ENCODE measurements around the gene PLSCR3. TPM values are rescaled to one million over a fixed set of nuclear protein-coding genes. Genes with fewer than 3 reads are reported as not detected.

Gene PLSCR3
- total and polyA plus RNA-seq, 2 experiments from 2014 or later: 30.0 to 34.3 TPM

GRCh38 chr17:7439462-7440112, 45.3 kb upstream of the PLSCR3 start, which contains the start of gene FGF11 (continued):
- TF ChIP-seq REST (IDR thresholded peaks at IDR 0.05; ENCODE audit: unreplicated experiment): no peak
- TF ChIP-seq POLR2AphosphoS5 (IDR thresholded peaks at IDR 0.05; ENCODE audit: low read depth): no peak
- TF ChIP-seq CTCF (conservative IDR thresholded peaks at IDR 0.05; ENCODE audit: low read depth in 2 of 2): no peak
- no peak for TF ChIP-seq EZH2 (IDR thresholded peaks at IDR 0.05; ENCODE audit: low read depth, unreplicated experiment)
- TF ChIP-seq NANOG (IDR thresholded peaks at IDR 0.05; ENCODE audit: borderline replicate concordance): no peak
- no peak for TF ChIP-seq ZNF331 (CRISPR knock-in tag; IDR thresholded peaks at IDR 0.05; ENCODE audit: low read depth)

DNA sequence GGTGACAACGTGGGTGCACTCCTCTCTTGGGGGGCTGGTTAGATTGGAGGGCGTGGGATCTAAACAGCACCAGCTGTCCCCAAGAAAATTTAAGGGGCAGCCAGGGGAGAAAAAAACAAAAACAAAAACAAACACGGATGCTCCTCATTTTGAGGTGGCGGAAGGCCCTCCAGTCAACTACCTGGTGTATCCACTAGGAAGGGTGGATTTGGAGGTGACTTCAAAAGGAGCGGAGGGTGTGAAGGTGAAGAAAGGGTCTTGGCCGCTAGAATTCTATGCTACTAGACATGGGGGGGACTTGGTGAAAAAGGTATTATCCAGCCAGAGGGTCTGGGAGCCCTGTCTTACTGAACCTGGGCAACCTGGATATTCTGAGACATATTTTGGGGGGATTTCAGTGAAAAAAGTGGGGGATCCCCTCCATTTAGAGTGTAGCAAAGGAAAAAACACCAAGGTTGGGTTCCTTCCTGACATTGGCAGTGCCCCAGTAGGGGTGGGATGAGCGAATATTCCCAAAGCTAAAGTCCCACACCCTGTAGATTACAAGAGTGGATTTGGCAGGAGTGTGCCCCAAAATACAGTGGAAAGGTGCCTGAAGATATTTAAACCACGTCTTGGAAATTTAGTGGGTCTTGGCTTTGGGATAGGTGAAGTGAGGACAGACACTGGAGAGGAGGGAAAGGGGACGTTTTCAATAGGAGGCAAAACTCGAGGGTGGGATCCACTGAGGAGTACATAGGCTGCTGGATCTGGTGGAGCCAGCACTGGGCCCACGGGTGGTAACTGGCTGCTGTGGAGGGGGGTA, 44.5 kb upstream of the PLSCR3 start:
- Histone ChIP-seq H3K4me1 (ENCODE audit: insufficient read depth) (peaks cover 24% of the 10 kb centered on the region), H3K27ac (ENCODE audit: low read depth) (no peak overlapping the region), H3K79me2 (replicated peaks; ENCODE audit: insufficient read depth) (no peaks in the 10 kb centered on the region), H3K9me2 (ENCODE audit: insufficient read depth) (no peaks in the 10 kb centered on the region), H4K20me1 (replicated peaks; ENCODE audit: insufficient read depth) (peaks cover 1% of the 10 kb centered on the region; the same call in 1 of the 2 replicates), H3K36me3 (ENCODE audit: insufficient read depth) (no peaks in the 10 kb centered on the region), H3K4me2 (peak overlapping the region; percentile 76), H3K27me3 (ENCODE audit: insufficient read depth) (peaks cover 39% of the 10 kb centered on the region), H3K4me3 (peak overlapping the region; percentile 98), H3F3A (replicated peaks; ENCODE audit: low read depth) (peaks cover 40% of the 10 kb centered on the region), H2AFZ (no peak overlapping the region)
- peak overlapping the region; percentile 84 for H3K4me3 Mint-ChIP-seq
- H3K27ac Mint-ChIP-seq: no peak overlapping the region
- peaks cover 48% of the 10 kb centered on the region for H3K27me3 Mint-ChIP-seq (ENCODE audit: insufficient read depth, low read depth, poor library complexity)
- H3K36me3 Mint-ChIP-seq (ENCODE audit: low read depth): no peaks in the 10 kb centered on the region; the same call in 2 of the 3 replicates
- DNase-seq (ENCODE audit: low spot score): no peak
- H3K9me3 Mint-ChIP-seq: no peaks in the 10 kb centered on the region
- ATAC-seq: no peak
- H3K4me1 Mint-ChIP-seq: peaks cover 31% of the 10 kb centered on the region
- no peak for TF ChIP-seq EZH2phosphoT487 (IDR thresholded peaks at IDR 0.05; ENCODE audit: unreplicated experiment)
- TF ChIP-seq, protein P1, sequence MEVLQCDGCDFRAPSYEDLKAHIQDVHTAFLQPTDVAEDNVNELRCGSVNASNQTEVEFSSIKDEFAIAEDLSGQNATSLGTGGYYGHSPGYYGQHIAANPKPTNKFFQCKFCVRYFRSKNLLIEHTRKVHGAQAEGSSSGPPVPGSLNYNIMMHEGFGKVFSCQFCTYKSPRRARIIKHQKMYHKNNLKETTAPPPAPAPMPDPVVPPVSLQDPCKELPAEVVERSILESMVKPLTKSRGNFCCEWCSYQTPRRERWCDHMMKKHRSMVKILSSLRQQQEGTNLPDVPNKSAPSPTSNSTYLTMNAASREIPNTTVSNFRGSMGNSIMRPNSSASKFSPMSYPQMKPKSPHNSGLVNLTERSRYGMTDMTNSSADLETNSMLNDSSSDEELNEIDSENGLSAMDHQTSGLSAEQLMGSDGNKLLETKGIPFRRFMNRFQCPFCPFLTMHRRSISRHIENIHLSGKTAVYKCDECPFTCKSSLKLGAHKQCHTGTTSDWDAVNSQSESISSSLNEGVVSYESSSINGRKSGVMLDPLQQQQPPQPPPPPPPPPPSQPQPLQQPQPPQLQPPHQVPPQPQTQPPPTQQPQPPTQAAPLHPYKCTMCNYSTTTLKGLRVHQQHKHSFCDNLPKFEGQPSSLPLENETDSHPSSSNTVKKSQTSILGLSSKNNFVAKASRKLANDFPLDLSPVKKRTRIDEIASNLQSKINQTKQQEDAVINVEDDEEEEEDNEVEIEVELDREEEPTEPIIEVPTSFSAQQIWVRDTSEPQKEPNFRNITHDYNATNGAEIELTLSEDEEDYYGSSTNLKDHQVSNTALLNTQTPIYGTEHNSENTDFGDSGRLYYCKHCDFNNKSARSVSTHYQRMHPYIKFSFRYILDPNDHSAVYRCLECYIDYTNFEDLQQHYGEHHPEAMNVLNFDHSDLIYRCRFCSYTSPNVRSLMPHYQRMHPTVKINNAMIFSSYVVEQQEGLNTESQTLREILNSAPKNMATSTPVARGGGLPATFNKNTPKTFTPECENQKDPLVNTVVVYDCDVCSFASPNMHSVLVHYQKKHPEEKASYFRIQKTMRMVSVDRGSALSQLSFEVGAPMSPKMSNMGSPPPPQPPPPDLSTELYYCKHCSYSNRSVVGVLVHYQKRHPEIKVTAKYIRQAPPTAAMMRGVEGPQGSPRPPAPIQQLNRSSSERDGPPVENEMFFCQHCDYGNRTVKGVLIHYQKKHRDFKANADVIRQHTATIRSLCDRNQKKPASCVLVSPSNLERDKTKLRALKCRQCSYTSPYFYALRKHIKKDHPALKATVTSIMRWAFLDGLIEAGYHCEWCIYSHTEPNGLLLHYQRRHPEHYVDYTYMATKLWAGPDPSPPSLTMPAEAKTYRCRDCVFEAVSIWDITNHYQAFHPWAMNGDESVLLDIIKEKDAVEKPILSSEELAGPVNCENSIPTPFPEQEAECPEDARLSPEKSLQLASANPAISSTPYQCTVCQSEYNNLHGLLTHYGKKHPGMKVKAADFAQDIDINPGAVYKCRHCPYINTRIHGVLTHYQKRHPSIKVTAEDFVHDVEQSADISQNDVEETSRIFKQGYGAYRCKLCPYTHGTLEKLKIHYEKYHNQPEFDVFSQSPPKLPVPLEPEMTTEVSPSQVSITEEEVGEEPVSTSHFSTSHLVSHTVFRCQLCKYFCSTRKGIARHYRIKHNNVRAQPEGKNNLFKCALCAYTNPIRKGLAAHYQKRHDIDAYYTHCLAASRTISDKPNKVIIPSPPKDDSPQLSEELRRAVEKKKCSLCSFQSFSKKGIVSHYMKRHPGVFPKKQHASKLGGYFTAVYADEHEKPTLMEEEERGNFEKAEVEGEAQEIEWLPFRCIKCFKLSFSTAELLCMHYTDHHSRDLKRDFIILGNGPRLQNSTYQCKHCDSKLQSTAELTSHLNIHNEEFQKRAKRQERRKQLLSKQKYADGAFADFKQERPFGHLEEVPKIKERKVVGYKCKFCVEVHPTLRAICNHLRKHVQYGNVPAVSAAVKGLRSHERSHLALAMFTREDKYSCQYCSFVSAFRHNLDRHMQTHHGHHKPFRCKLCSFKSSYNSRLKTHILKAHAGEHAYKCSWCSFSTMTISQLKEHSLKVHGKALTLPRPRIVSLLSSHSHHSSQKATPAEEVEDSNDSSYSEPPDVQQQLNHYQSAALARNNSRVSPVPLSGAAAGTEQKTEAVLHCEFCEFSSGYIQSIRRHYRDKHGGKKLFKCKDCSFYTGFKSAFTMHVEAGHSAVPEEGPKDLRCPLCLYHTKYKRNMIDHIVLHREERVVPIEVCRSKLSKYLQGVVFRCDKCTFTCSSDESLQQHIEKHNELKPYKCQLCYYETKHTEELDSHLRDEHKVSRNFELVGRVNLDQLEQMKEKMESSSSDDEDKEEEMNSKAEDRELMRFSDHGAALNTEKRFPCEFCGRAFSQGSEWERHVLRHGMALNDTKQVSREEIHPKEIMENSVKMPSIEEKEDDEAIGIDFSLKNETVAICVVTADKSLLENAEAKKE (CRISPR knock-in tag; IDR thresholded peaks at IDR 0.05): no peak
- no peak for TF ChIP-seq STAT1 (IDR thresholded peaks at IDR 0.05; ENCODE audit: unreplicated experiment)
- TF ChIP-seq EZH2 (IDR thresholded peaks at IDR 0.05; ENCODE audit: low read depth, unreplicated experiment): peak; percentile 38

Measured in GM23338 (cell line).